Epithelial cell of proximal tubule (primary cell): ENCODE results near the gene FAM131B. TPM values are rescaled to one million over a fixed set of nuclear protein-coding genes. Genes with fewer than 3 reads are reported as not detected.
A peak's percentile ranks its signal among the peaks of the same experiment; 100 is the strongest.

ENCODE experiments used
- DNase-seq: peaks from one replicate; pipeline ENCODE4 v3.0.0-alpha.2; 2011; ENCODE audit warnings: low read depth
- H3K4me3 ChIP-seq: 2 replicates; pipeline ENCODE4 v1.5.1; 2011; ENCODE audit warnings: low read depth, mild to moderate bottlenecking, low read length
- CTCF ChIP-seq: conservative IDR thresholded peaks from 2 replicates; pipeline ENCODE4 v1.5.1; 2012; ENCODE audit warnings: low read depth, mild to moderate bottlenecking, low read length
- total RNA-seq: library from RNA; depleted of rRNA; stranded (reverse); fragments of >200 nt; gene quantifications from 2 replicates; pipeline ENCODE4 v1.2.3, GENCODE V29; 2015

FAM131B gene
- total RNA-seq, 1 donor from 2014 or later, result 1.5 TPM

DNA sequence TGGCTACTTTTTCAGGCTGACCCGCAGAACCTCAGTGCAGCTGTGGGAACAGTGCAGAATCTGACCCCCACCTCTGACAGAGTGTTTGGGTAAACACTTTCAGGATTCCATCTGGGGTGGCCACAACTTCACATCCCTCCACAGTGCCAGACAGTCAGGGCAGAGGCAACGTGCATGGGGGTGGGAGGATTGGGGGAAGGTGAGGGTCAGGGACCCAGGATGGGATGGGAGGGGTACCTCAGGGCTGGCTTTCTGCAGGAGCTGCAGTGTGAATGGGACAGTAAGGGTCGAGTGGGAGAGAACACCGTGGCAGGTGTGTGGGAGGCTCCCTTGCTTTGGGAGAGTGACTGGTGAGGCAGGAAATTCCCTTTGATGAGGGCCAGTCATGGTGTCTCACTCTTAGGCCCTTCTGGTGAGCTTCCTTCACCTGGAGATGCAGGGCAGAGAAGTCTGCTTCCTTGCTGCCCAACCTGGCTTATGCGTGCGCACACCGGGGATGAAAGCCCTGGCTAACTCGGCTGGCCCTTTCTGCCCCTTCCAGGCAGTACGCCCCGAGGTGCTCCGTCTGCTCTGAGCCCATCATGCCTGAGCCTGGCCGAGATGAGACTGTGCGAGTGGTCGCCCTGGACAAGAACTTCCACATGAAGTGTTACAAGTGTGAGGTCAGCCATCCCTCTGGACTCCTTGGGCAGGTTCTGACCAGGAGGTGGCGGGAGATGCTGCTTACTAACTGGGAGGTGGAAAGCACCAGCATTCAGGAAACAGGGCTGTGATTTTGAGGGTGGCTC is 27.0 kb upstream of the FAM131B start:
- no peak for TF ChIP-seq CTCF
- H3K4me3 ChIP-seq, result no peak overlapping the region
- DNase-seq, result no peak

GRCh38 chr7:143388491-143389101 is 26.1 kb upstream of the FAM131B start:
- no peak for DNase-seq
- H3K4me3 ChIP-seq, result no peak overlapping the region
- TF ChIP-seq CTCF, result no peak

DNA sequence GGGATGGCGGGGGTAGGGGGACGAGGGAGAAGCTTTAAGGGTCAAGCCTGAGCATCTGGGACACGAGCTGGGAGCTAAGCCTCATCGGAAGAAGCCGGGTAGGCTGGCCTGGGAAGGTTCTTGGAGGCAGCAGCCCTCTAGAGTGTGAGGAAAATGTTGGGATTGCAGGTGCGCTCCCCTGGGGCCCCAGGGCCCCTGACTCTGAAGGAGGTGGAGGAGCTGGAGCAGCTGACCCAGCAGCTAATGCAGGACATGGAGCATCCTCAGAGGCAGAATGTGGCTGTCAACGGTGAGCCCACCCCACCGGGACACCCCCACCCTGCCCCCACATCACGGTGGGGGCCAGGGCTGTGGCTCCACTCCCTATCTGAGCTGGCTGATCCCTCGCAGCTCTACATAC is 25.5 kb upstream of the FAM131B start:
- DNase-seq, result no peak
- no peak overlapping the region for H3K4me3 ChIP-seq
- no peak for TF ChIP-seq CTCF

DNA sequence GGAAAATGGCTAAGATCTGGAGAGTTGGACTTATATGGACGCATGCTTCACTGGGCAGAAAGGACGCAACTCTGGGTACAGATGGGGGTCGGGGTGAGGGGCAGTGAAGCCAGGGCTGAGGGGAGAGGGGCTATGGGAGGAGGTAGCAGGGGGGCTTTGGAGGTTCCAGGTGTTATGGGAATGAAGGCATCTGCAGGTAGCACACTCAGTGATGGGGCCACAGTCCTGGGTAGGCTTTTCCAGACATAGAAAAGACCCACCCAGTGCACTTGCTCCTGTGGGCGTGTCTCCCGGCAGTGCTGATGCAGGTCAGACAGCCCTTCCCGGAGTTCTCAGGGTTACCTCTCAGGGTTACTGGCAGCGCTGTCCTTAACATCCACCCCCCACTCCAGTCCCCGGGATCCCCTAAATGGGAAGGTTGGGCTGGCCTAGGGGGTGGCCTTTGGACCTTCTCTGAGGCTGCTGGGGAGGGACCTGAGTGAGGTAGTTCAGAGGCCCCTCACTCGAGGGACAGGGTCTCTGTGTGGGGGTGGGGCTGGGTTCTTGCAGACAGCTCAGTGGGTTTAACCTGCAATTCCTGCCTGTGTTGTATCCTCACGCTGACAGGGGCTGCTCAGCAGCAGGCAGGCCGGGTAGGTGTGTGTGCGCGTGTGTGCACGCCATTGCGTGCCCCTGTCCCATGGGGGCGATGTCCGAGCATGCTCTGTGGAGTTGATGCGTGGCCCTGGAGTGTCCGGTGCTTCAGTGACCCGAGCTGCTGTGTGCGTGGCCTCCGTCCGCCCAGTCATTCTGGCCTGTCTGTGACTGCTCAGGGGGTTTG is 24.9 kb upstream of the FAM131B start:
- DNase-seq, result no peak
- TF ChIP-seq CTCF, result peak; percentile 14
- no peak overlapping the region for H3K4me3 ChIP-seq

DNA sequence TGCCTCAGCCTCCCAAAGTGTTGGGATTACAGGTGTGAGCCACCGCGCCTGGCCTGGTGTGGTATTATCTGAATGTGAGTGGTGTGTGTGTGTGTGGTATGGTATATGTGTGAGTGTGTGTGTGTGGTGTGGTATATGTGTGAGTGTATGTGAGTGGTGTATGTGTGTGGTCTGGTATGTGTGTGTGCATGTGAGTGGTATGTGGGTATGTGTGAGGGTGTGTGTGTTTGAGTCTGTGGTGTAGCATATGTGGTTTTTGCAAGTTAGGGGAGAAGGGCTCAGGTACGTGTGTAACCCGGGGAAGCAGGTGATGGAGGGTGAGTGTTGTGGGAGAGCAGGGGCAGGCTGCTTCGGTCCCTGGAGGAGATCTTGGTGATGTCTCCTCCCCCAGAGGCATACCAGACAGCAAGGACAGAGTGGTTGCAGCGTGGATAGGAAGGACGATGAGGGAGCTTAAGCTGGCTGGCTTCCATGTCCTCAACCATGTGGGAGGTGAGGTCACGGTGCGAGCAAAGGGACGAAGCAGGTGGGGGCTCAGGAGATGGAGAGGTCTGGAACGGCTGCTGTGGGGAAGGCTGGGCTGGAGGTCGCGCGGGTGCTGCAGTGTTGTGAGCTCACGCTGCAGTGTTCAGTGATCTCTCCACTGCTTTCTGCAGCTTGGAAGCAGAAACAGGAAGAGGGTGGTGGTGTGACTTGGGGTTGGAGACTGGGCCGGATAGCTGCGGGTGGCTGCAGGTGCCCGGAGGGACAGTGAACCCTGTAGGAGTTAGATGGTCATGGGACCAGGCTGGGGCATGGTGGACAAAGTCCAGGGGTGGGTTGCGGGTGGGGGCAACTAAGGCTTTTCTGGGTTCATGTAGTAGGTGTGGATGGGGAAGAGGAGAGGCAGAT is 23.6 kb upstream of the FAM131B start:
- no peak for TF ChIP-seq CTCF
- DNase-seq, result no peak
- H3K4me3 ChIP-seq, result no peak overlapping the region
